GM12873 (cell line): ENCODE results near the gene TMEM132A.

ENCODE experiments used
- TF ChIP-seq, protein P1 (sequence below): IDR thresholded peaks from 2 replicates; pipeline ENCODE4 v1.5.1; 2012; ENCODE audit warnings: low read depth, mild to moderate bottlenecking, moderate library complexity, low read length, control low read depth; ENCODE audit not compliant: insufficient read depth; ENCODE audit errors: missing control alignments

TMEM132A gene

DNA sequence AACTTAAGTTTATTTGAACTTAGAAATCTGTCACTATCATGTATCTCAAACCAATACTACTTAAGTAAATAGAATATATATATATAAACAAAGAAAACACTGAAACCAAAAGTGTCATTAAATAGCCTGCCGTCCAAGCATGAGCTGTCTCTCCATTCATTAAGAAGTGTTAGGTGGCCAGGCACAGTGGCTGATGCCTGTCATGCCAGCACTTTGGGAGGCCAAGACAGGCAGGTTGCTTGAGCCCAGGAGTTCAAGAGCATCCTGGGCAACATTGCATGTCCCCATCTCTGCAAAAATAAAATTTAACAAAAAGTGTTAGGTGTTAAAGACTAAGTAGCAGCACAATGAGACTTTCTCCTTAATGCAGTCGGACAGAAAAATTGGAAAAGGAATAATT, 61.2 kb downstream of the TMEM132A start:
- TF ChIP-seq, protein P1, sequence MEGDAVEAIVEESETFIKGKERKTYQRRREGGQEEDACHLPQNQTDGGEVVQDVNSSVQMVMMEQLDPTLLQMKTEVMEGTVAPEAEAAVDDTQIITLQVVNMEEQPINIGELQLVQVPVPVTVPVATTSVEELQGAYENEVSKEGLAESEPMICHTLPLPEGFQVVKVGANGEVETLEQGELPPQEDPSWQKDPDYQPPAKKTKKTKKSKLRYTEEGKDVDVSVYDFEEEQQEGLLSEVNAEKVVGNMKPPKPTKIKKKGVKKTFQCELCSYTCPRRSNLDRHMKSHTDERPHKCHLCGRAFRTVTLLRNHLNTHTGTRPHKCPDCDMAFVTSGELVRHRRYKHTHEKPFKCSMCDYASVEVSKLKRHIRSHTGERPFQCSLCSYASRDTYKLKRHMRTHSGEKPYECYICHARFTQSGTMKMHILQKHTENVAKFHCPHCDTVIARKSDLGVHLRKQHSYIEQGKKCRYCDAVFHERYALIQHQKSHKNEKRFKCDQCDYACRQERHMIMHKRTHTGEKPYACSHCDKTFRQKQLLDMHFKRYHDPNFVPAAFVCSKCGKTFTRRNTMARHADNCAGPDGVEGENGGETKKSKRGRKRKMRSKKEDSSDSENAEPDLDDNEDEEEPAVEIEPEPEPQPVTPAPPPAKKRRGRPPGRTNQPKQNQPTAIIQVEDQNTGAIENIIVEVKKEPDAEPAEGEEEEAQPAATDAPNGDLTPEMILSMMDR = no peak

DNA sequence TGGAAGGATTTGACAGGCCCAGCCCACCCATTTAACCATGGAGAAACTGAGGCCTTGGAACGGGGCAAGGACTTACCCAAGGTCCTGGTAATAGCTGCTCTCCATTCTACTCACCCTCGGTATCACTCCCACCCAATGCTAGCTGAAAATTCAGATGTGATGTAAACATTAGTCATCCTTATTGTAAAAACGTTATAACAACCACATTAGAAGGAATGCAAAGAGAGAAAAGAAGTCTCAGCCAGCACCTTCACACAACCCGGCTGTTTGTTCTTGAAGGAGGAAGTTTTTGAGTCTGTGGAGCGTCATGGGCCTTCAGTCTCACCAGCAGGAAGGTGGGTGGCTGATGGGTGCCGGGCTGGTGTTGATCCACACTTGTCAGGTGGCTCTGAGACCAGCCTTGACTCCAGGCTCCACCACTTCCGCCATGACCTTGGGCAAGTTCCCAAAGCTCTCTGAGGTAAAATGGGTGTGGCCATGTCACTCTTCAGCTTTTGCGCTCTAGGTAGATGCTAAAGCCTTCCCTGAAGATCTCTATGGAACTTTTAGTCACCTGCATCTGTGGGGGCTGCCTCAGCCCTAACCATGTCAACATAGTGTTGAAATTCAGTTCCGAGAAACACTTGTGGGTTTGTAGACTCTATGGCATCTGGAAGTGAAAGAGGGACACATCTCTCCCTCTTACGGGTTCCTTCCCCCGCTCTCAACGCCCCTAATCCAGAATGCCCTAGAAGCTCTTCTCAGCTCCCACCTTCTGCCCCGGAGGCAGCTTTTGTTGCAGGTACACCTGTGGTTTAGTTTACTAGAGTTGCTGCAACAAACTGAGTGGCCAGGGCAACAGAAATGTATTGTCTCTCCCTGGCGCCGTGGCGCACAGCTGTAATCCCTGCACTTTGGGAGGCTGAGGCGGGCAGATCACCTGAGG, 62.0 kb downstream of the TMEM132A start:
- TF ChIP-seq, protein P1 = no peak
